A673 (cell line): ENCODE results near the gene ELF1. TPM values are rescaled to one million over a fixed set of nuclear protein-coding genes. Genes with fewer than 3 reads are reported as not detected.

Experiments
- BruUV-seq: library from RNA; stranded (reverse); fragments of 400-500 nt; replicated peaks from 2 replicates; lab custom pipeline; 2021; lab: Mats Ljungman, UMichigan
- CTCF ChIA-PET: fragments of 300-600 bp; sonication (Branson Sonifier 250); formaldehyde crosslinking; loops from one replicate; lab custom pipeline; 2022; ENCODE audit warnings: antibody characterized with exemption; lab: Charles Lee
- POLR2A ChIA-PET: fragments of 300-600 bp; sonication (Branson Sonifier 250); formaldehyde crosslinking; loops from one replicate; lab custom pipeline; 2022; ENCODE audit warnings: antibody characterized with exemption; ENCODE audit not compliant: low non-redundant PET; lab: Charles Lee
- DNase-seq: peaks from one replicate; pipeline ENCODE4 v3.0.0-alpha.2; 2015; ENCODE audit warnings: low spot score
- H3K27ac ChIP-seq: fragments of 200-600 bp; sonication (generic); 2 replicates; pipeline ENCODE4 v1.5.1; 2016; ENCODE audit warnings: mixed run types, low read depth, mild to moderate bottlenecking, mixed read lengths, antibody characterized with exemption, low read length; ENCODE audit not compliant: poor library complexity, severe bottlenecking
- H3K27me3 ChIP-seq: fragments of 200-600 bp; sonication (generic); replicated peaks from 2 replicates; pipeline ENCODE4 v1.6.1; 2017; ENCODE audit warnings: mixed run types, low read depth, mild to moderate bottlenecking, mixed read lengths, antibody characterized with exemption, low read length; ENCODE audit not compliant: insufficient read depth, poor library complexity
- H3K36me3 ChIP-seq: fragments of 200-600 bp; sonication (generic); 2 replicates; pipeline ENCODE4 v1.6.1; 2016; ENCODE audit warnings: mixed run types, mild to moderate bottlenecking, mixed read lengths, antibody characterized with exemption, low read length; ENCODE audit not compliant: insufficient read depth, poor library complexity, severe bottlenecking
- H3K4me1 ChIP-seq: fragments of 200-600 bp; sonication (generic); 2 replicates; pipeline ENCODE4 v1.6.1; 2017; ENCODE audit warnings: mixed run types, mild to moderate bottlenecking, mixed read lengths, antibody characterized with exemption, low read length; ENCODE audit not compliant: insufficient read depth, poor library complexity, severe bottlenecking
- H3K4me3 ChIP-seq: fragments of 200-600 bp; sonication (generic); 2 replicates; pipeline ENCODE4 v1.5.1; 2016; ENCODE audit warnings: low read depth, mixed run types, mild to moderate bottlenecking, mixed read lengths, low read length; ENCODE audit not compliant: poor library complexity, severe bottlenecking
- H3K9me3 ChIP-seq: fragments of 200-600 bp; sonication (generic); 2 replicates; pipeline ENCODE4 v1.6.1; 2016; ENCODE audit warnings: mixed run types, low read depth, mild to moderate bottlenecking, mixed read lengths, antibody characterized with exemption, low read length; ENCODE audit not compliant: poor library complexity, severe bottlenecking
- CTCF ChIP-seq: fragments of 300-800, 200-600 bp; sonication (generic); conservative IDR thresholded peaks from 2 replicates; pipeline ENCODE4 v1.5.1; 2017; ENCODE audit warnings: low read depth, mild to moderate bottlenecking, antibody characterized with exemption, low read length, moderate library complexity, mixed read lengths
- EZH2 ChIP-seq: fragments of 200-600 bp; sonication (generic); IDR thresholded peaks from 2 replicates; pipeline ENCODE4 v1.6.1; 2017; ENCODE audit warnings: borderline replicate concordance, low read depth, mild to moderate bottlenecking, mixed read lengths, antibody characterized with exemption, low read length; ENCODE audit not compliant: poor library complexity, severe bottlenecking
- intact Hi-C: fragments of 100-400 bp; cut with micrococcal nuclease; formaldehyde crosslinking; loops from one replicate; pipeline ENCODE4 v1.10.0; 2022; ENCODE audit not compliant: unreplicated experiment
- total RNA-seq: library from RNA; stranded (reverse); gene quantifications from 2 replicates; pipeline ENCODE4 v1.2.3, GENCODE V29; 2021

Gene ELF1
- total RNA-seq, 1 experiment from 2014 or later, result 31.5 TPM

- peaks cover 10% of the 10 kb centered on the region for H3K4me1 ChIP-seq
- DNase-seq, result no peak
- no peak overlapping the region for H3K4me3 ChIP-seq
- H3K27me3 ChIP-seq, result no peaks in the 10 kb centered on the region
- intact Hi-C loops, result no loop called here
- no peaks in the 10 kb centered on the region for H3K9me3 ChIP-seq
- no peaks in the 10 kb centered on the region for H3K36me3 ChIP-seq
- ChIA-PET CTCF (no interaction called here), POLR2A (interaction anchor here (0.6 kb wide), 1 partner anchor 68 kb away, joined by 8 read pairs; no protein-coding TSS in a partner anchor)
- TF ChIP-seq EZH2 (no peak), CTCF (no peak)
- H3K27ac ChIP-seq, result no peak overlapping the region
- BruUV-seq, result no TSS peak
These were observed 17.4 kb downstream of the ELF1 start for GRCh38 chr13:41001695-41002094.

GRCh38 chr13:40999416-40999815 lies 19.7 kb downstream of the ELF1 start:
- no peaks in the 10 kb centered on the region for H3K4me1 ChIP-seq
- no peaks in the 10 kb centered on the region for H3K27me3 ChIP-seq
- H3K9me3 ChIP-seq, result no peaks in the 10 kb centered on the region
- ChIA-PET POLR2A (no interaction called here), CTCF (no interaction called here)
- no peak overlapping the region for H3K4me3 ChIP-seq
- intact Hi-C loops, result no loop called here
- TF ChIP-seq CTCF (no peak), EZH2 (no peak)
- no peaks in the 10 kb centered on the region for H3K36me3 ChIP-seq
- BruUV-seq, result no TSS peak
- no peak overlapping the region for H3K27ac ChIP-seq
- DNase-seq, result no peak

- ChIA-PET CTCF (no interaction called here), POLR2A (no interaction called here)
- TF ChIP-seq EZH2 (no peak), CTCF (no peak)
These were observed 22.6 kb downstream of the ELF1 start for GRCh38 chr13:40996426-40997092.

More at GRCh38 chr13:40996426-40997092, 22.6 kb downstream of the ELF1 start:
- intact Hi-C loops, result no loop called here
- Histone ChIP-seq H3K9me3 (no peaks in the 10 kb centered on the region), H3K4me3 (no peak overlapping the region), H3K4me1 (no peaks in the 10 kb centered on the region), H3K27ac (no peak overlapping the region), H3K36me3 (no peaks in the 10 kb centered on the region), H3K27me3 (no peaks in the 10 kb centered on the region)
- no TSS peak for BruUV-seq
- DNase-seq, result no peak
